T-helper 1 cell treated with Interleukin-12 subunit alpha and Interleukin-12 subunit beta and Interleukin-4 antibody, amounts not matched to agents 30 μg/mL and 1 μg/mL, for 36 hours (primary cell): ENCODE results near the gene MAP3K21.

Experiments
- H3K27ac Mint-ChIP-seq: one replicate; pipeline ENCODE4 v1.8.0; 2021; ENCODE audit warnings: mild to moderate bottlenecking, mixed read lengths
- H3K27me3 Mint-ChIP-seq: one replicate; pipeline ENCODE4 v1.8.0; 2021; ENCODE audit warnings: low read depth, mixed read lengths
- H3K36me3 Mint-ChIP-seq: one replicate; pipeline ENCODE4 v1.8.0; 2021; ENCODE audit warnings: low read depth, mixed read lengths
- H3K4me1 Mint-ChIP-seq: one replicate; pipeline ENCODE4 v1.8.0; 2021; ENCODE audit warnings: low read depth, mixed read lengths
- H3K4me3 Mint-ChIP-seq: one replicate; pipeline ENCODE4 v1.8.0; 2021; ENCODE audit warnings: mild to moderate bottlenecking, moderate library complexity, mixed read lengths
- H3K9me3 Mint-ChIP-seq: one replicate; pipeline ENCODE4 v1.8.0; 2021; ENCODE audit warnings: mixed read lengths

MAP3K21 gene

DNA sequence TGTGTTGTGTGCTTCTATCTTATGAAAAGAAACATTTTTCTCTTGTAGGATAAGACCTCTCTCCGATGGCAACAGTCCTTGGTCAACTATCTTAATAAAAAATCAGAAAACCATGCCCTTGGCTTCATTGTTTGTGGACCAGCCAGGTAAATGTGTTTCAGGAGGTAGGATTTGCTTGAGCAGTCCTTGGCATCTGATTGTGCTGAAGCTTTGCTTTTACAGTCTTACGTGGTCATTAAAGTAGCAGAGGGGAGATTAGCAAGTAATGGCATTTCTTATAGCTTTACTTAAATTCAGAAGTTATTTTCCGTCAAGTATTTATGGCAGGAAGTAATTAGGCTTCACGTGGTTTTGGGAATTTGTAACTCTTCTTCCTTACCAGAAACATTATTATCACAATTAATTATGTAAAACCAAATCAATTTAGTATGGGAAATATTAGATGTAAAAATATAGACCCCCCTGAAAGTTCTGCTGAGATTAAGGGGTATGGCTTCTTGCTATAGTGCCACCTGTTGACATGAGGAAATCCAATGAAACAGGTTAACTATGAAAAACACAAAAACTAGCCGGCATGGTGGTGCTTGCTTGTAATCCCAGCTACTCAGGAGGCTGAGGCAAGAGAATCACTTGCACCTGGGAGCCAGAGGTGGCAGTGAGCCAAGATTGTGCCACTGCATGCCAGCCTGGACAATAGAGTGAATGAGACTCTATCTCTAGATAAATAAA, 49.0 kb downstream of the MAP3K21 start:
- Mint-ChIP-seq H3K9me3 (no peaks in the 10 kb centered on the region), H3K36me3 (no peaks in the 10 kb centered on the region), H3K4me3 (no peak overlapping the region), H3K27ac (no peak overlapping the region), H3K4me1 (peaks cover 3% of the 10 kb centered on the region), H3K27me3 (no peaks in the 10 kb centered on the region)

DNA sequence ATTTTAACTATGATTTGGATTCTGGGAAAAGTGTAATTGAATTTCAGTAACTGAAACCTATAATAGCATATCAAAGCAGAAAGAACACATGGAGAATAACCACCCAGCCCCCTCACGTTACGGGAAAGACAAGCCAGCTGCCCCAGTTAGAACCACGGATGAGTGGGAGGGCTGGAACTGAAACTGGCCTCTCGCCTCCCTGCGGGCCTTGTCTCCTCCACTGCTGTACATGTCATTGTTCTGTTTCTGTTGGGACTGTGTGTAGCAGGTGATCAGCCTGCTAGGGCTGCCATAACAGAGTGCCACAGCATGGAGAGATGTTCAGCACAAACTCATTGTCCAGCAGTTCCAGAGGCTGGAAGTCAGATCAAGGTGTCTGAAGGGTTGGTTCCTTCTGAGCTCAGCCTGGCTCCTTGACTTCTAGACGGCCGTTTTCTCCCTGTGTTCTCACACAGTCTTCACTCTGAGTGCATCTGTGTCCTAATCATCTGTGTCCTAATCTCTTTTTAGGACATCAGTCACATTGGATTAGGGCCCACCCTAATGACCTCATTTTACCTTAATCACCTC, 52.4 kb downstream of the MAP3K21 start:
- H3K4me3 Mint-ChIP-seq: no peak overlapping the region
- peaks cover 3% of the 10 kb centered on the region for H3K4me1 Mint-ChIP-seq

DNA sequence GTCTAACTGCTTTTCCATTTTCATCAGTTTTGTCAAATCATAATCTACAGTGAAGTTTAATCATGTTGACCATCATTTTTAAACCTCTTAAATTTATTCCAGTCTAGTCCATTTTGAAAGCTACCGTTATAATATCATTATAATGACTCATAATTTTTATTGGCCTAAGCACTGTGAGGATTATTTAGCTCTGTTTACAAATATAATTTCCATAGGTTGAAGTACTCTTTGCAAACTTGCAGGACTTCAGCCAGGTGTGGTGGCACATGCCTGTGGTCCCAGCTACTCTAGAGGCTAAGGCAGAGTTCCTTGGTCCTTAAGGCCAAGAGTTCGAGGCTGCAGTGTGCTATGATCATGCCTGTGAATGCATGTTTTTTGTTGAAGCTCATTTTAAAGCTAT, 54.3 kb downstream of the MAP3K21 start:
- no peaks in the 10 kb centered on the region for H3K9me3 Mint-ChIP-seq
- H3K4me1 Mint-ChIP-seq: no peaks in the 10 kb centered on the region
- no peaks in the 10 kb centered on the region for H3K27me3 Mint-ChIP-seq

More for the DNA sequence above, 52.4 kb downstream of the MAP3K21 start:
- no peaks in the 10 kb centered on the region for H3K36me3 Mint-ChIP-seq
- no peak overlapping the region for H3K27ac Mint-ChIP-seq
- H3K27me3 Mint-ChIP-seq: no peaks in the 10 kb centered on the region
- H3K9me3 Mint-ChIP-seq: no peaks in the 10 kb centered on the region

DNA sequence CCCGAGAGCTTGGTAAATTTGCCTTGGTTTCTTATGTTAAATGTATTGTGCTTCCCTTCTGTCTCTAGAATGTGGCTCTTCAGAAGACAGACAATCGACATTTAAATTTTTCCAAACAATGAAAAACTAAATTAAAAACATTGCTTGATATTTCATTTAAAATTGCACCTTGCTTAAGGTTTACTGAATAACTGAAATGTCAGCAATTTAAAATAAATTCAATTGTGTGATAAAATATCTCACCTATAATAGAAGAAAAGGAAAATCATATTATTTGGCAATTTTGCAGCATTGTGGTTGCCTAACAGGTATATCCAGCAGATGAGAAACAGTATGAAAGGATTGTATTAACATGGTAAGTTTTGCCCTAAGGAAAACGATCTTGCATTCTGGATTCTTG, 56.5 kb downstream of the MAP3K21 start:
- Mint-ChIP-seq H3K9me3 (no peaks in the 10 kb centered on the region), H3K4me1 (no peaks in the 10 kb centered on the region), H3K27me3 (peaks cover 6% of the 10 kb centered on the region), H3K4me3 (no peak overlapping the region), H3K36me3 (no peaks in the 10 kb centered on the region), H3K27ac (no peak overlapping the region)

More for the DNA sequence above, 54.3 kb downstream of the MAP3K21 start:
- Mint-ChIP-seq H3K4me3 (no peak overlapping the region), H3K36me3 (no peaks in the 10 kb centered on the region), H3K27ac (no peak overlapping the region)

DNA sequence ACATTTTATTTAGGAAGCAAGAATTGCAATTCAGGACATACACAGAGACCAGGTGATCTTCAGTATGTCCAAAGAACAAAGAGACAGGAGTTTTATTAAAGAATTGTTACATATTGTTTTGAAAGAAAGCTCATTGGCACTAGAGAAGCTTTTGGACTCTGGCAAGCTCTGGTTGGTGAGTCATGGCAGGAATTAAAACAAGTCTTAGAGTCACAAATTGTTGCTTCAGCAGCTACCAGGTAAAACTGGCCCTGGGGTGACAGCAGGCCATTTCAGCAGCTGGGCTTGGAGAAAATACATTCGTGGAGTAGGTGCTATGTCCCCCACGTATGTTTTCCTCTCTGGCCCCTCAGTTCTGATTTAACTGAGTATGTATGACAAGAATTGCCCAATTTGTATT, 58.8 kb downstream of the MAP3K21 start:
- Mint-ChIP-seq H3K4me1 (no peaks in the 10 kb centered on the region), H3K27ac (no peak overlapping the region), H3K36me3 (no peaks in the 10 kb centered on the region), H3K27me3 (peaks cover 28% of the 10 kb centered on the region), H3K4me3 (no peak overlapping the region), H3K9me3 (no peaks in the 10 kb centered on the region)

DNA sequence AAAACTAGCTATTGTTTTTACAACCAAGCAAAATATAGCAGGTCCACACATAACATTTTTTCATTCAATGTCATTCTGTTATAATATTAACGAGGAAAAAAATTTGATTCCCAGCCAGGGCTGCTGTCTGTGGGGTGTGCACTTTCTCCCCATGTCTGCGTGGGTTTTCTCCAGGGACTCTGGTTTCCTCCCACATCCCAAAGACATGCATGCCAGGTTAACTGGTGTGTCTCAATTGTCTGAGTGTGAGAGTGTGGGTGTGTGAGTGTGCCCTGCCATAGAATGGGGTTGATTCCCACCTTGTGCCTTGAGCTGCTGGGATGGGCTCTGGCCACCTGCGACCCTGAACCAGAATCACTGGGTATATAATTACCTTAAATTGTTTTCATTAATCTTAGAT, 60.1 kb downstream of the MAP3K21 start:
- H3K4me3 Mint-ChIP-seq: no peak overlapping the region

DNA sequence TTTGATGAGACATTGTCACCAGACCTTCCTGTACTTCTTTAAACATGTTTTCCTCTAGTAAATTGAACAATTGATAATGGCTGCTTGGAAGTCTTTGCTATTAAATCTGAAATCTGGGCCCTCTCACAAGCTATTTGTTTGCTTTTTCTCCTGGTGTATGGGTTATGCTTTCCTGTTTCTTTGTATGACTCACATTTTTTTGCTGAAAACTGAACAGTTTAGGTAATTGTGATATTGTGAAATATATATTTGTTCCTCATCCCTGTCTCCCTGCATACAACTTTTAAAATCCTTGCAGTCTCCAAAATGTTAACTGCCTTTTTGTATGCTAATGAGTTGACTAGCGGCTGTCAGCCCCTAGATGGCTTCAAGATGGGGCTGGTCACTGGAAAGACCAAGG, 61.6 kb downstream of the MAP3K21 start:
- no peaks in the 10 kb centered on the region for H3K36me3 Mint-ChIP-seq
- no peaks in the 10 kb centered on the region for H3K9me3 Mint-ChIP-seq
- peaks cover 46% of the 10 kb centered on the region for H3K27me3 Mint-ChIP-seq
- H3K4me3 Mint-ChIP-seq: no peak overlapping the region
- H3K27ac Mint-ChIP-seq: no peak overlapping the region
- no peaks in the 10 kb centered on the region for H3K4me1 Mint-ChIP-seq

More for the DNA sequence above, 60.1 kb downstream of the MAP3K21 start:
- Mint-ChIP-seq H3K27ac (no peak overlapping the region), H3K27me3 (peaks cover 36% of the 10 kb centered on the region), H3K9me3 (no peaks in the 10 kb centered on the region), H3K36me3 (no peaks in the 10 kb centered on the region), H3K4me1 (no peaks in the 10 kb centered on the region)

DNA sequence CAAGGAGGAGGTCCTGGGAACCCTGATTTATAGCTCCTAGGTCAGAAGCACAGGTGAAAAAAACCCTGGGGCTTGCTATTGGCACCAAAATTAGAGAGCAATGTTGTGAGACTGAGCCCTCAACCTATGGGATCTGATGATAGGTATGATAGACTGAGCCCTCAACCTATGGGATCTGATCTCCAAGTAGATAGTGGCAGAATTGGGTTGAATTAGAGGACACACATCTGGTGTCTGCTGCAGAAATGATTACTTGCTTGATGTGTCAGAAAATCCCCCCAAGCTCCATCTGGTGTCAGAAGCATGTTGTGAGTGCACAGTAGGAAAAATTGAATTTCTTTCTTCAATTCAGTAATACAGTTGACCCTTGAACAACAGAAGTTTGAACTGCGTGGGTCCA, 62.4 kb downstream of the MAP3K21 start:
- Mint-ChIP-seq H3K9me3 (no peaks in the 10 kb centered on the region), H3K27me3 (peaks cover 47% of the 10 kb centered on the region), H3K27ac (no peak overlapping the region), H3K4me3 (no peak overlapping the region), H3K36me3 (no peaks in the 10 kb centered on the region), H3K4me1 (no peaks in the 10 kb centered on the region)

DNA sequence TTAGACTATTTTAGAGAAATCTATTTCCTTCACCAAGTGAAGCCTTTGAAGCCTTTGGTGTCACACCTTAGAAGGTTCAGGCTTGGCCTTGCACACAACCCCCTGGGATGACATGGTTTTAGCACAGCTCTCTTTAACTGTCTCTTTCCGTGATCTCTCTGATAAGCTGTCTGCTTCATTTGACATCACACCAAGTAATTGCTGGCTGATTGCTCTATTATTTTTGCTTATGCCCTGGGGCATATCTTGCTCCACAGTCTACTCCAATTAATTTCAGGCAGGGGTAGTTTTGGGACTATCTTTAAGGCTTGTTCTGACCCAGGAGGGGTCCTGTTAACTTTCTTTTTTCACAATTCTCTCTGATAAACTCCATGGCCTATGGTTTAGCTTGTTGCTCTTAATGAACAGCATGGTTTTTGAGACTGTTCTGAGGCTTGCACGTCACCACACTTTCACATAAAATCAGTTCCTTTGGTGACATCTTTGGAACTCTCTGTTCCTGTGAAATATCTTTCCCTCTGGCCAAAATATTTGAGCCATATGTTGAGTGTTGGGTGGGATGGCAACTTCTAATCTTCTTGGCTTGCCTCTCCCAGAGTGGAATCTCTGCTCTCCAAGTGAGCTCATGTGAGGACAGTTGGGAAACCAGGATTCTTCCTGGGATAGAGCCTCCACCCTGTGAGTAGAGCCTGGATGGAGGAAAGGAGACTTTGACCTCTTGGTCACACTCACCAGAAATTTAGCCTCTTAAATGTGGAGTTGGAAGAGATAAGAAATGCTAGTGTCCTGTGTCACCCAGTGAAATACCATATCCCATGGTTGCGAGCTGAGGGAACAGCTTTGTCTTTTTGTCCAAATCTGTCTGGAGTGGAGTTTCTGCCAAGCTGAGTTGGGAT, 63.6 kb downstream of the MAP3K21 start:
- no peaks in the 10 kb centered on the region for H3K36me3 Mint-ChIP-seq
- H3K9me3 Mint-ChIP-seq: no peaks in the 10 kb centered on the region
- no peaks in the 10 kb centered on the region for H3K4me1 Mint-ChIP-seq
- no peak overlapping the region for H3K27ac Mint-ChIP-seq
- no peak overlapping the region for H3K4me3 Mint-ChIP-seq
- peaks cover 47% of the 10 kb centered on the region for H3K27me3 Mint-ChIP-seq

DNA sequence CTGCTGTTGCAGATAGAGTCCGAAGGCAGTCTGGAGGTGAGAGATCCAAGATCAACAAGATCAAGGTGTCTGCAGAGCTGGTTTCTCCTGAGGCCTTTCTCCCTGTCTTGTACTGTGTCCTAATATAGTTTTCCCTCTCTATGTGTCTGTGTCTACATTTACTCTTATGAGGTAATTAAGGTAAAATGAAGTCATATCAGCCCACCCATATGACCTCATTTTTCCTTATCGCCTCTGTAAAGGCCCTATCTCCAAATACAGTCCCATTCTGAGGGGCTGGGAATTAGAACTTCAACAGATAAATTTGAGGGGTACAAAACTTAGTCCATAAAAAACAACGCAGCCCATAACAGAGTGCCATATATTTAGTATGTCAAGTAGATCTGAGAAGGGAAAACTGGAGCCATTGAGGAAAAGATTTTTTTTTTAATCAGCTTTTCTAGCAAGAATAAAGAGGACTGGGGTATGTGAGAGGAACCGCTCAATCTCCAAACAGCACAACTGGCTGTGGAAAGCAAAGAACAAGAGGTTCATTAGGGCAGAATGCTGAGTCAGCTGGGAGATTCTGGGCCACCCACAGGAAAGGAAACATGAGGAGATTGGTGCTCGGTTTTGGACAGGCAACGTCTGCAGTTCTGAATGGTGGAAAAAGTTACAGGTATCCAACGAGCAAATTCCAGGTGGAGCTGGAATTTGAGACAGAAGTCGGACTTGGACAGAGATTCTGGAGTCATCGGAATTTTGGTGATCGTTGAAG, 65.7 kb downstream of the MAP3K21 start:
- Mint-ChIP-seq H3K4me1 (no peaks in the 10 kb centered on the region), H3K27ac (no peak overlapping the region), H3K9me3 (no peaks in the 10 kb centered on the region), H3K36me3 (no peaks in the 10 kb centered on the region), H3K27me3 (peaks cover 47% of the 10 kb centered on the region), H3K4me3 (no peak overlapping the region)

DNA sequence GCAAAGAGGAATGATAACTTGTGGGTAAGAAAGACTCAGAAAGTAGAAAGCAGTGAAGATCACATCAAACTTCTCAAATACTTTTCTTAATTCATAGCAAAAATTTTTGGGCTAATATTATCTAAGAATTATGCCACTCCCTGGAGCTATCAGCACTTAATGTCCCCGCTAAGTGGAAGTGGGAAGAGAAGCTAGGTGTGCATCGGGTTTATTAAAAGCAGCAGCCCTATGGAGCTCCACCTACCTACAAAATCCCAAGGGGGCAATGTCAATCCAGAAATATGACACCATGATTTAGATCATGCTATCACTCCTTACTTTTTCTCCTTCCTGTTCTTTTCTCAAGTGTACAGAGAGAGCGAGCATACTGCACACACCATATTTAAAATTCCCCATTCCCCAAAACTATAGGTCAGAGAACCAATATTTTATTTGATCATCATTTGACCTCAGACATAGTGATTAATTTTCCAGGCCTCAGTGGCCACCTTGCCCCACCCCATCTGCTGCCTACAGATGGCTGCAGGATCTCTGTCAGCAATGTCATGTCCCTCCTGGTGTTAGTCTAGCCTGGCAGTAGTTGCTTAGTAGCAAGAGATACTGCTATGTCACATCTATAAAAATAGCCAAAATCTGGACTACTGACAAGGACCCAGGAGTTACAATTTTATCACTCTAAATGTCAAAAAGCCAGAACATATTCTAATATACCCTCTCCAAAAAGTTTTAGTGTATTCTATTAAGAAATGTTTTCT, 66.6 kb downstream of the MAP3K21 start:
- no peak overlapping the region for H3K4me3 Mint-ChIP-seq
- H3K36me3 Mint-ChIP-seq: no peaks in the 10 kb centered on the region
- no peaks in the 10 kb centered on the region for H3K4me1 Mint-ChIP-seq
- no peaks in the 10 kb centered on the region for H3K9me3 Mint-ChIP-seq
- H3K27me3 Mint-ChIP-seq: peaks cover 40% of the 10 kb centered on the region
- no peak overlapping the region for H3K27ac Mint-ChIP-seq

DNA sequence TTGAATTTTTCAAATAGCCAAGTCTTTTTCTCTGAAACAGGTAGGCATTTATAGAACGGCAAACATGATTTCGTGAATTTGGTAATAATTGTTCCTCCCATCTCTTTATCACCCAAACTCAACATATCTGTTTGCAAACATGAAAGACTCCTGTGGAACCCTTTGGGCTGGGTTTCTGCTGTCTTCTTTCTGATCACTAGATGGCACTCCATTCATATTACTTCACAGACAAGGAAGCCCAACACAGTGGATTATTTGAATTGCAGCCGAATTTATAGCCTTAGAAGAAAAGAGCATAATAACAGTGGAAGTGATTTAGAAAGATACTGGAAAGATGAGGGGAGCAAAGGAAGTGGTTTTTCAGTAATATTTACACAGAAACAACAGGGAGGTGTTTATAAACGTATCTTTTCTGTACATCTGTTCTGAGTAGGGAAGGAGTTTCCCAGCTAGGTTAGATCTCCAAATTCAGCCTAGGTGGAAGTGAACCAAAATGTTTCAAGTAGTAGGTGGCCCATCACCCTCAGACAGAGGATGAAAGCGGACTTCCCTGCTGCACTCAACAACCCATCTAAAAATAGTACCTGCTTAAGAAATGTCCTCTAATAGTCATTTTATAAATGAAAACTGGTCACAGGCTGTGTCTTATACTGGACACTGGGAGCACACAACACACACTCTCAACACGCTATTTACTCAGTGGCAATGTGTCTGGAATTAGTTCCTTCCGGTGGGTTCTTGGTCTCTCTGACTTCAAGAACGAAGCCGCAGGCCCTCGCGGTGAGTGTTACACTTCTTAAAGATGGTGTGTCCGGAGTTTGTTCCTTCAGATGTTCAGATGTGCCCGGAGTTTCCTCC, 67.6 kb downstream of the MAP3K21 start:
- Mint-ChIP-seq H3K27ac (no peak overlapping the region), H3K36me3 (no peaks in the 10 kb centered on the region), H3K27me3 (peaks cover 31% of the 10 kb centered on the region), H3K4me3 (no peak overlapping the region), H3K4me1 (no peaks in the 10 kb centered on the region), H3K9me3 (no peaks in the 10 kb centered on the region)
